Activated CD8-positive, alpha-beta memory T cell treated with anti-CD3 and anti-CD28 coated beads for 24 hours (primary cell): ENCODE results near the gene HSPA12A.

Source experiments
- DNase-seq: peaks from one replicate; pipeline ENCODE4 v3.0.0-alpha.2; 2020

Gene HSPA12A

GRCh38 chr10:116771101-116771958 lies 29.0 kb upstream of the HSPA12A start:
- DNase-seq, result no peak

GRCh38 chr10:116770281-116770680 lies 27.9 kb upstream of the HSPA12A start:
- DNase-seq, result no peak

- DNase-seq, result no peak
Measured at GRCh38 chr10:116769791-116770190, 27.4 kb upstream of the HSPA12A start.

- no peak for DNase-seq
Measured at GRCh38 chr10:116769368-116769767, 27.0 kb upstream of the HSPA12A start.

GRCh38 chr10:116768786-116769185 lies 26.4 kb upstream of the HSPA12A start:
- DNase-seq, result no peak

- DNase-seq, result no peak
Measured at GRCh38 chr10:116766837-116767634, 24.7 kb upstream of the HSPA12A start.

- DNase-seq, result no peak
Measured at GRCh38 chr10:116766241-116766827, 24.0 kb upstream of the HSPA12A start.

GRCh38 chr10:116765648-116766081 lies 23.3 kb upstream of the HSPA12A start:
- DNase-seq, result no peak

GRCh38 chr10:116764979-116765378 lies 22.6 kb upstream of the HSPA12A start:
- DNase-seq, result no peak

- DNase-seq, result no peak
Measured at GRCh38 chr10:116763440-116763839, 21.1 kb upstream of the HSPA12A start.

GRCh38 chr10:116761883-116762282 lies 19.5 kb upstream of the HSPA12A start:
- DNase-seq, result no peak

GRCh38 chr10:116760919-116761318 lies 18.6 kb upstream of the HSPA12A start:
- DNase-seq, result no peak

- no peak for DNase-seq
Measured at GRCh38 chr10:116757246-116757645, 14.9 kb upstream of the HSPA12A start.

GRCh38 chr10:116756277-116756676 lies 13.9 kb upstream of the HSPA12A start:
- no peak for DNase-seq

GRCh38 chr10:116753759-116754158 lies 11.4 kb upstream of the HSPA12A start:
- no peak for DNase-seq

GRCh38 chr10:116752969-116753665 lies 10.8 kb upstream of the HSPA12A start:
- no peak for DNase-seq

GRCh38 chr10:116752563-116752962 lies 10.2 kb upstream of the HSPA12A start:
- no peak for DNase-seq

- DNase-seq, result no peak
Measured at GRCh38 chr10:116748471-116748870, 6.1 kb upstream of the HSPA12A start.

- no peak for DNase-seq
Measured at GRCh38 chr10:116748041-116748440, 5.7 kb upstream of the HSPA12A start.

- DNase-seq, result no peak
Measured at GRCh38 chr10:116747325-116747724, 5.0 kb upstream of the HSPA12A start.

- DNase-seq, result no peak
Measured at GRCh38 chr10:116744885-116745284, 2.5 kb upstream of the HSPA12A start.

GRCh38 chr10:116744163-116744753 lies 1.9 kb upstream of the HSPA12A start:
- no peak for DNase-seq
